ENCODE results near the gene CIB2. TPM values are rescaled to one million over a fixed set of nuclear protein-coding genes. Genes with fewer than 3 reads are reported as not detected.

CIB2 gene
- total RNA-seq, 3 donors from 2014 or later, result 8.1 to 13.7 (median 10.9) TPM

GRCh38 chr15:78065284-78065872 is 65.9 kb downstream of the CIB2 start:
- Histone ChIP-seq H3K9me3 (no peaks in the 10 kb centered on the region), H3K4me3 (no peak overlapping the region), H3K36me3 (ENCODE audit: low read depth) (no peaks in the 10 kb centered on the region), H3K4me1 (ENCODE audit: low read depth) (peaks cover 84% of the 10 kb centered on the region)
- ATAC-seq, result peak; percentile 54
- TF ChIP-seq CTCF (IDR thresholded peaks at IDR 0.05), result no peak
- peak in 2 of 3 donors; percentile 59 to 74 for DNase-seq
- intact Hi-C loops (cut with DNase I, micrococcal nuclease), result no loop called here

- Histone ChIP-seq H3K36me3 (ENCODE audit: low read depth) (no peaks in the 10 kb centered on the region), H3K9me3 (no peaks in the 10 kb centered on the region), H3K4me3 (no peak overlapping the region), H3K4me1 (ENCODE audit: low read depth) (peaks cover 76% of the 10 kb centered on the region)
- no peak for DNase-seq
- no peak for ATAC-seq
- intact Hi-C loops (cut with DNase I, micrococcal nuclease), result no loop called here
- TF ChIP-seq CTCF (IDR thresholded peaks at IDR 0.05), result no peak
Measured at GRCh38 chr15:78064544-78064943, 66.7 kb downstream of the CIB2 start.

- no peak for TF ChIP-seq CTCF (IDR thresholded peaks at IDR 0.05)
- no peaks in the 10 kb centered on the region for H3K36me3 ChIP-seq (ENCODE audit: low read depth)
- no peaks in the 10 kb centered on the region for H3K9me3 ChIP-seq
- no peak for ATAC-seq
- H3K4me3 ChIP-seq, result no peak overlapping the region
- no peak for DNase-seq
- intact Hi-C loops (cut with DNase I, micrococcal nuclease), result no loop called here
- peaks cover 76% of the 10 kb centered on the region for H3K4me1 ChIP-seq (ENCODE audit: low read depth)
Measured at GRCh38 chr15:78063970-78064385, 67.3 kb downstream of the CIB2 start.

- no peak for TF ChIP-seq CTCF (IDR thresholded peaks at IDR 0.05)
- no peak for DNase-seq
- no peaks in the 10 kb centered on the region for H3K36me3 ChIP-seq (ENCODE audit: low read depth)
- H3K4me1 ChIP-seq (ENCODE audit: low read depth), result peaks cover 76% of the 10 kb centered on the region
- intact Hi-C loops (cut with DNase I, micrococcal nuclease), result no loop called here
- no peaks in the 10 kb centered on the region for H3K9me3 ChIP-seq
- H3K4me3 ChIP-seq, result no peak overlapping the region
- no peak for ATAC-seq
Measured at GRCh38 chr15:78063217-78063616, 68.0 kb downstream of the CIB2 start.

GRCh38 chr15:78061963-78062427 is 69.2 kb downstream of the CIB2 start:
- Histone ChIP-seq H3K9me3 (no peaks in the 10 kb centered on the region), H3K36me3 (ENCODE audit: low read depth) (no peaks in the 10 kb centered on the region), H3K4me3 (no peak overlapping the region), H3K4me1 (ENCODE audit: low read depth) (peaks cover 76% of the 10 kb centered on the region)
- peak; percentile 39 for ATAC-seq
- no peak for TF ChIP-seq CTCF (IDR thresholded peaks at IDR 0.05)
- intact Hi-C loops (cut with DNase I, micrococcal nuclease), result no loop called here
- DNase-seq, result no peak

GRCh38 chr15:78060232-78060631 is 71.0 kb downstream of the CIB2 start:
- TF ChIP-seq CTCF (IDR thresholded peaks at IDR 0.05), result no peak
- intact Hi-C loops (cut with DNase I, micrococcal nuclease), result no loop called here
- DNase-seq (no peak), ATAC-seq (no peak)
- Histone ChIP-seq H3K36me3 (ENCODE audit: low read depth) (no peaks in the 10 kb centered on the region), H3K9me3 (no peaks in the 10 kb centered on the region), H3K4me3 (no peak overlapping the region), H3K4me1 (ENCODE audit: low read depth) (peaks cover 78% of the 10 kb centered on the region)
